GM18868 (cell line): ENCODE results near the gene ELP4.
A peak's percentile ranks its signal among the peaks of the same experiment; 100 is the strongest.

Experiments
- ATAC-seq: cut with Tn5 transposase; IDR thresholded peaks from one replicate; pipeline ENCODE4 v1.9.1; 2021; ENCODE audit warnings: mild to moderate bottlenecking, moderate library complexity; ENCODE audit not compliant: unreplicated experiment

ELP4 gene

GRCh38 chr11:31808721-31809540 lies 299.4 kb downstream of the ELP4 start:
- ATAC-seq = no peak

GRCh38 chr11:31809541-31809856 lies 299.9 kb downstream of the ELP4 start:
- no peak for ATAC-seq

DNA sequence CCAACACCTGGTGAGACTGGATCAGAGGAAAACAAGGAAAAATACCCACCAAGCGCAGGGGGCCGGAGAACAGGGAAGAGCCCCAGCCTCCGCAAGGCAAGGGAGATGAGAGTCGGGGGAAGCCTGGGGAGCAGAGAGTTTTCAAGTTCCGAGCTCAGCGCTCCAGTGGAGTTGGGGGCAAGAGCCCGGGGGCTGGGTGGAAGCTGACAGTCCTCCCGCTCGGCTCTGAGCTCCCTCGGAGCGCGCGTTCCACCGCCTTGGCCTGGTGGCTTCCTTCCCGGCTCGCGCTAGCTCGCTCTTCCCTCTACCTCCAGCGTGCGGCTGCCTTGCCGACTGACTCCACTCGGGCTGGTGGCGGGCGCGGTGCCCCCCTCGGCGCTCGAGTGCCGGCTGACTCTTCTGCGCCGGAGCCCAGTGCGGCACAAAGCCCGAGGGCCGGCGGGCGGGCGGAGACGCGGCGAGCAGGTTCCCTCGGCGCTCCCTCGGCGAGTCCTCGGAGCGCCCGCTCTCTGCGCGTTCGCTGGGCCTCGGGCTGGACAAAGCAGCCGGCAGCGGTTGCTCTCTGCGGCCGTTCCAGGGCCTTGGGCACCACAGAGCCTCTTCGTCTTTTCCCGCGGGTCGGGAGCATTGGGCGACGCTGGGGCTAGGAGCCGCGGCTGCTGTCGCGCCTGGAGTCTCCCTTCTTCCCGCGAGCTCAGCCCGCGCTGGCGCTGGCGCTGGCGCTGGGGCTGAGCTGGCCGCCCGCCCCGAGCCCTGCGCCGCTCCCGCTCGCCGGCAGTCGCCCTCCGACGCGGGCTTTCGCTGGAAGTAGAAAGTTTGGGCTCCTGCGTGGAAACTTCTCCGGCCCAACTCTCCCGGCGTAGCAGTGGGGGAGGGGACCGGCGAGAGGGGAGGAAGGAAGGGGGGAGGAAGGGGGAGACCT lies 300.6 kb downstream of the ELP4 start:
- ATAC-seq = no peak

DNA sequence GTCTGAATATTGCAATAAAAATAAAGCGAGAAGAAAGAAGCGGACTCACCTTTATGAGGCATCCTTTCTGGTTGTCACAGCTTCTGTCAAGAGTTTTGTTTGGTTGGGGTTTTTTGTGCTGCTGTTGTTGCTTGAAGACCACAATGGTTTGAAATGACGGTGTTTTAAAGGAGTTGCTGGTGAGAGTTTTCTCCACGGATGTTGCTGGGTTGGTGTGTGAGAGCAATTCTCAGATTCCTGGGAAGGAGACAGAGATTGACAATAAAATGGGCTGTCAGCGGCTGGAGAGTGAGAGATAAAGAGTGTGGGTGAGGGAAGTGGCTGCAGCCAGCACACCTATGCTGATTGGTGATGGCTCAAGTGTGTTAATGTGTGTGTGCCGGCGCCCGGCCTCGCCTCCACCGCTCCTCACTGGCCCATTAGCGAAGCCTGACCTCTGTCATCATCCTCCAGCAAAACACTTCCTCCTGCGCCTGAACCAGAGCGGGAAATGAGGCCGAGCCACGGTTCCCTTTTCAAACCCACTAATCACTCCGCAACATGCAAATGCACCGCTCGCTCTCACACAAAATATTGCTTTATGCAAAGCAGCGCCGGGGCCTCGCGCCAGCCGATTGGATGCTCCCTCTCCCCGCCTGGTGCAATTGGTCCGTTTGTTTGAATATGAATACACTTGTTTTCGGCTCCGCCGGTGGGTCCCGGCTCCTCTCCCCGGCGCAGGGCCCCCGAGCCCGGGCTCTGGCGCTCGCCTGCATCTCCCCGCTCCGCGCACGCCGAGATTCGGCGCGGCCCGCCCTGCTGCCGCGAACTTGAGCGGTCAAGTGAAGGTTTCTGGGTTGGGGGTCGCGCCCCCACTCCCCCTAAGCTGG lies 301.4 kb downstream of the ELP4 start, which contains the start of gene PAX6:
PAX6 (minus strand) TSS at position 544 of the 869 bp plus-strand sequence. CDS start 4,911 bp downstream, outside the sequence.
- peak; percentile 63 for ATAC-seq

- no peak for ATAC-seq
These were observed 303.1 kb downstream of the ELP4 start for GRCh38 chr11:31812383-31813381.

GRCh38 chr11:31813391-31814175 lies 304.0 kb downstream of the ELP4 start:
- no peak for ATAC-seq

GRCh38 chr11:31814176-31814868 lies 304.8 kb downstream of the ELP4 start:
- no peak for ATAC-seq

GRCh38 chr11:31815711-31816467 lies 306.3 kb downstream of the ELP4 start:
- no peak for ATAC-seq

- no peak for ATAC-seq
These were observed 307.0 kb downstream of the ELP4 start for GRCh38 chr11:31816468-31817053.

DNA sequence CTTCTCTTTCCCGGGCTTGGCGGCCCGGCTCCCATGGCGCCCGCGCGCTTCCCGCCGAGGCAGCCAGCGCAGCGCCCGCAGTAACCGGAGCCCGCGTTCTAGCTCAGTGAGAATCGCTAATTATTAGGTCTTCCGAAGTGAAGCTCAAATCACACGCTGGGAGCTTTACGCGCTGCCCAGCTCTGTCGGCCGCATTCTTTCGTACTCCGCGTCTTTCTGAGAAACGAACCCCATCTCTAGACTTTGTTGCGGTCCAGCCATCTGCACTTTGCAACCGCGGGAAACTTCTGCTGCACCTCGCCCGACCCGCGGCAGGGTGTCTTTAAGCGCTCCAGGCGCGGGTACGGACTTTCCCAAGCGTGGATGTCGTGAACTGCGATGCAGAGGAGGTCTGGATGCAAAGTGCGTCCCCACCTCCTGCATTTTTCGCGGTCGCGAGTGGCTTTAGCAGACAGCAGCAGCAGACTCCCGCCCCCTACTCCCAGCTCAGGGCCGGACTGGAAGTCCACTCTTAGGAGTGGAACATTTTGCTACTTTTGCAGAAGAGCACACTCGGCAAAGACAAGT lies 307.6 kb downstream of the ELP4 start:
- no peak for ATAC-seq

DNA sequence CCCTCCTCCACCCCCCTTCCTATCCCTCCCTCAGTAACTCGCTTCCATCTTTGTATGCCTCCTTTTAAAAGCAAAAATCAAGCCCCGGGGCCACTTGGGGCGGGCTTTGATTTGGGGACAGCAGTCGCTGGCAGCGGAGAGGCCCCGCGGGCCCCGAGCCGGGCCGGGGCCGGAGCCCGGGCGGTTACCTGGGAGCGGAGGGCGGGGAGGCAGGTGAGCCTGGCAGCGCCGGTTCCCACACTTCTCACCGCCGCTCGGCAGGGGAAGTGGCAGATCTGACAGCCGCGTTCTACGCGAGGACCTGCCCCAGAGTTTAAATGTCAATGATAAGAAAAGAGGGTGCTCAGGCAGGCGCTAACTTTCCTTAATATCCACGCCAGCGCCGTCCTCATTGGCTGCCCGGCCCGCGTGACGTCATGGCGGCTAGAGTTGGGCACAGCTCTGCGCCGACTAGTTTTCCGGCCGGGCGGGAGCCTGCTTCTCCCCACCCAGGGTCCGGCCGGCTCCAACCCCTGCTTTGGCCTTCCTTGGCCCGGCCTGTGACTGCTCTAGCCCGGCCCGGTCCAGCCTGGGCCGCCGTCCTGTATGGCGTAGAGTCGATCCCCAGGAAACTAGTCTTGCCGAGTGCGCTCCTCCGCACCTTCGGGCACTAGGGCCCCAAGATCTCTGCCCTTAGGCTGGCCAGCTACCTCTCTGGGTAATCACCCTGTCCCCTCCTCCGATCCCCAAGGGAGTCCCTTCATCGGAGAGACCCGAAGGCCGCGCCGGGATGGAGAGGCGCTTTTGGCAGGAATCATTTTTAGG lies 308.3 kb downstream of the ELP4 start:
- no peak for ATAC-seq

- no peak for ATAC-seq
These were observed 308.8 kb downstream of the ELP4 start for GRCh38 chr11:31818425-31818755.

DNA sequence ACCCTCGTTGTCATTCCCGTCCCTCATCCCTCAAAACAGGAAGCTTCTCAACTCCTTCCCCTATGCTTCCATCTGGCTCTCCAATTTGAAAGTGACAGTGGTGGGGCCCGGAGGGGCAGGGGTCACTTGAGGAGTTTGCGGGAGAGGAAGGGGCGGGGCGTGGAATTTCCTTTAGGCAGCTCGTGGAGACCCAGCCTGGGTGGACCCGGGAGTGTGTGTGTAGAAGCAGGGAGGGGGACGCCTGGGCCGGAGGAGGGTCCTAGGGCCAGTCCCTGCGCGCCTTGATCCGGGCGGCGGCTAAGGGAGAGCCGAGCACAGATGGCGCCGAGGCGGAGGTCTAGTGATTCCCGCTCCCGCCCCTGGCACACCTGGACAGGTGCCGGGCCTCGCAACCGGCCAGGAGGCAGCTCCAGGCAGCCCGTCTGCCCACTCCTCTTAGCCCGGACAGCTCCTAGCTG lies 309.3 kb downstream of the ELP4 start:
- no peak for ATAC-seq

DNA sequence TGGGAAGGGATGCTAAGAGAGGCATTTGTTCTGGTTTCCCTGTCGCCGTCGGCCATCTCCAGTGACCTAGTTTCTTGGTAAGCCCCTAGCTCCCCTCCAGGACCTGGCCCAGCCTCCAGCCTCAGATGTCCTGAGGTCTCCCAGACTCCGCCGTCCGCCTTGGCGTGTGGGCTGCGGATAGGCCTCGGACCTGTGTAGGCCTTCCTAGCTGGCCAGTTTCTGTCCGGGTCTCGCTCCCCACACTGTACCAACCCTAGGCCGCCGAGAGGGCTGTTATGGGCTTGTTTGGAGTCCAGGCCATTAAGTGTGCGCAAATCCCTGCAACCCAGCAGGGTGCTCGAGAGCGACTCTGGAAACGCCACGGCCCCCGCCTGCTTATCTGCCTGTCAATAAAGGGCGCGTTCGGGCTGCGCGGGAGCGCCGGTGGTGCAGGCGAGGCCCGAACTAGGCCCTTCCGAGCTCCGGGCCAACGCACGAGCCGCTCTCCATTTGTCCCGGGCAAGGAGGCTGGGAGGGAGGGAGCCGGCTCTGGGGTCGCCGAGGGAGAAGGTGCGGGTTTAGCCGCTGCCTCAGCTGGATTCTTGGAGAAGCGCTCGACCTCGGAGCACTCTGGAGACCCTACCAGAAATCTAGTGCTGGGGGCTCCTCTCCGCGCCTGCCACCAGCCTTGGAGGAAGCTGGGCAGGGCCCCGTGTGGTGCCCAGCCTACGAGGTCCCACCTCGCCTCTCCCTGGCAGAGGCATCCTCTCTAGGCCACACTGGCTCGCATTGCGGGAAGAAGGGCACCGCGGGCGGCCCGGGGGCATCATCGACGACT lies 310.3 kb downstream of the ELP4 start:
- no peak for ATAC-seq

DNA sequence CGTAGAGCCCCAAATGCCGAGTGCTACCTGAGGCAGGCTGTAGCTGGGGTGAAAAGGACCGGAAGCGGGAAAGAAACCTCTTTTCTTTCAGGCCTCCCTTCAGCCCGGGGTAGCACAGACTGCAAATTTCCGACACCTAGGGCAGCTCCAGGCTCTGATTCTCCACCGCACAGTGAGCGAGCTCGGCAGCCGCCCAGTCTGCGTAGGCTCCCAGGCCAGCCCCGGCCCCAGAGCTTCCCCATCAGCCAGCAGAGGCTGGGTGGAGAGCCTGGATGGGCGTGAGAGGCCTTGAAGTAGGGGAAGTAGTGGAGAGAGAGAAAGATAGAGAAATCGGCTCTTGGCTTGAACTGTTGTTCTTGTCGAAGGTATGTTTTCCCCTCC lies 310.9 kb downstream of the ELP4 start:
- no peak for ATAC-seq
